ENCODE data around the gene CRACDL.

Gene CRACDL

GRCh38 chr2:98769114-98769476 lies 166.9 kb downstream of the CRACDL start:
- Histone ChIP-seq H3K4me1 (ENCODE audit: control insufficient read depth, insufficient read depth, low read length) (peaks cover 3% of the 10 kb centered on the region; the same call in 1 of the 2 replicates), H3K36me3 (ENCODE audit: control insufficient read depth, insufficient read depth, low read length) (no peaks in the 10 kb centered on the region), H3K9me3 (ENCODE audit: control insufficient read depth, insufficient read depth, low read length) (no peaks in the 10 kb centered on the region), H3K4me3 (ENCODE audit: low read length) (no peak overlapping the region), H3K27me3 (ENCODE audit: control insufficient read depth, insufficient read depth, low read length) (no peaks in the 10 kb centered on the region), H3K27ac (ENCODE audit: low read length) (no peak overlapping the region)
- DNase-seq (ENCODE audit: low read depth, low spot score), result no peak
- no CpG with 5 or more reads among the region's 6 CpGs for WGBS (ENCODE audit: insufficient coverage, insufficient read length)

DNA sequence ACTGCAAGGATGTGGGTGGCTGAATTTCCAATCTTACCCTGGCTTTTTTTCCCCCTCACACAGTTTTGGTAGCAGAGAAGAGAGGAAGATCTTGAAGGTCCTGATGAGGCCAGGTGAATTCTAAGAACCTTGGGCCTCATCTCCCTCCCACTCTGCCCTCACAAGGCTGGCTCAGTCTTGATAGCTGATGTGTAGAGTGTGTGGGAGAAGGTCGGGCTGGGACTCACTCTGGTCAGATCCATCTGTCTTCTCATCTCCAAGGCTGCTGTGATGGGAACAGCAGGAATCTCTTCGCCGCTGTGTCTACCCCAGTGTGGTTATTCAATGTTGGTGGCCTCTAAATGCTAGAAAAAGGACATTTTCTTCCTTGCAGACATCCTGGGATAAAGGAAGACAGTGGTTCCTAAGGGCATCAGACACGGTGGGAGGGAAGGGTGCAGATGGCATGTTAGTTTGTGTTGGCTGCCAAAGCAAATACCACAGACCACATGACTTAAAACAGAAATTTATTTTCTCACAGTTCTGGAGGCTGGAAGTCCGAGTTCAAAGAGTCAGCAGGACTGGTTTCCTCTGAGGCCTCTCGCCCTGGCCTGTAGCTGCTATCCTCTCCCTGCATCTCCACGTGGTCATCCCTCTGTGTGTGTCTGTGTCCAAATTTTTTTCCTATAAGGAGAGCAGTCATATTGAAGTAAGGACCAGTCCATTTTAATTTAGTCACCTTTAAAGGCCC lies 167.5 kb downstream of the CRACDL start:
- WGBS (ENCODE audit: insufficient coverage, insufficient read length), result no CpG with 5 or more reads among the region's 7 CpGs
- no peak for DNase-seq (ENCODE audit: low read depth, low spot score)
- Histone ChIP-seq H3K4me1 (ENCODE audit: control insufficient read depth, insufficient read depth, low read length) (no peaks in the 10 kb centered on the region), H3K27me3 (ENCODE audit: control insufficient read depth, insufficient read depth, low read length) (no peaks in the 10 kb centered on the region), H3K9me3 (ENCODE audit: control insufficient read depth, insufficient read depth, low read length) (no peaks in the 10 kb centered on the region), H3K4me3 (ENCODE audit: low read length) (no peak overlapping the region), H3K27ac (ENCODE audit: low read length) (no peak overlapping the region), H3K36me3 (ENCODE audit: control insufficient read depth, insufficient read depth, low read length) (no peaks in the 10 kb centered on the region)

GRCh38 chr2:98764499-98764898 lies 171.5 kb downstream of the CRACDL start:
- H3K27ac ChIP-seq (ENCODE audit: low read length), result no peak overlapping the region
- H3K27me3 ChIP-seq (ENCODE audit: control insufficient read depth, insufficient read depth, low read length), result no peaks in the 10 kb centered on the region
- H3K36me3 ChIP-seq (ENCODE audit: control insufficient read depth, insufficient read depth, low read length), result no peaks in the 10 kb centered on the region
- H3K4me3 ChIP-seq (ENCODE audit: low read length), result no peak overlapping the region
- no CpG with 5 or more reads among the region's 4 CpGs for WGBS (ENCODE audit: insufficient coverage, insufficient read length)
- no peaks in the 10 kb centered on the region for H3K4me1 ChIP-seq (ENCODE audit: control insufficient read depth, insufficient read depth, low read length)
- no peaks in the 10 kb centered on the region for H3K9me3 ChIP-seq (ENCODE audit: control insufficient read depth, insufficient read depth, low read length)
- DNase-seq (ENCODE audit: low read depth, low spot score), result no peak

GRCh38 chr2:98763209-98763951 lies 172.6 kb downstream of the CRACDL start:
- Histone ChIP-seq H3K27me3 (ENCODE audit: control insufficient read depth, insufficient read depth, low read length) (no peaks in the 10 kb centered on the region), H3K36me3 (ENCODE audit: control insufficient read depth, insufficient read depth, low read length) (no peaks in the 10 kb centered on the region), H3K27ac (ENCODE audit: low read length) (no peak overlapping the region), H3K4me3 (ENCODE audit: low read length) (no peak overlapping the region), H3K4me1 (ENCODE audit: control insufficient read depth, insufficient read depth, low read length) (no peaks in the 10 kb centered on the region), H3K9me3 (ENCODE audit: control insufficient read depth, insufficient read depth, low read length) (no peaks in the 10 kb centered on the region)
- no peak for DNase-seq (ENCODE audit: low read depth, low spot score)
- no CpG with 5 or more reads among the region's 6 CpGs for WGBS (ENCODE audit: insufficient coverage, insufficient read length)

DNA sequence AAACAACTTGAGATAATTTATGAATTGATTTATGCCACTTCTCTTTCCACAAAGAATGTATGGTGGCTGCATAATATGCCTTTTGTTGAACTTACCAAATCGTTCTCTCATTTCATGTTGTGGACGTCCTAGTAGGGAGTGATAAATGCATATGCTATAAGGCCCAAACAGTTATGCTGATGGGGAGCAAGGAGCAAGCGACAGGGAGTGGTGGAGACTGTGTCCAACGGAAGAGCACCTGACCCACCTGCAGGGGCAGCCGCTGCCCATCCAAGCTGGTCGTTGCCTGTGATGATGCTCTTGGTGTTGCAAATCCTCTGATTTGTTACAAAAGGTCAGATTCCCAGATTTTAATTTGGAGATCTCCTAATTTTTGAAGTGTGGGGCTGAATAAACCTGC lies 174.1 kb downstream of the CRACDL start:
- no CpG with 5 or more reads among the region's 6 CpGs for WGBS (ENCODE audit: insufficient coverage, insufficient read length)
- H3K4me3 ChIP-seq (ENCODE audit: low read length), result no peak overlapping the region
- H3K4me1 ChIP-seq (ENCODE audit: control insufficient read depth, insufficient read depth, low read length), result no peaks in the 10 kb centered on the region
- H3K27ac ChIP-seq (ENCODE audit: low read length), result no peak overlapping the region
- no peaks in the 10 kb centered on the region for H3K36me3 ChIP-seq (ENCODE audit: control insufficient read depth, insufficient read depth, low read length)
- no peaks in the 10 kb centered on the region for H3K27me3 ChIP-seq (ENCODE audit: control insufficient read depth, insufficient read depth, low read length)
- no peak for DNase-seq (ENCODE audit: low read depth, low spot score)
- no peaks in the 10 kb centered on the region for H3K9me3 ChIP-seq (ENCODE audit: control insufficient read depth, insufficient read depth, low read length)

DNA sequence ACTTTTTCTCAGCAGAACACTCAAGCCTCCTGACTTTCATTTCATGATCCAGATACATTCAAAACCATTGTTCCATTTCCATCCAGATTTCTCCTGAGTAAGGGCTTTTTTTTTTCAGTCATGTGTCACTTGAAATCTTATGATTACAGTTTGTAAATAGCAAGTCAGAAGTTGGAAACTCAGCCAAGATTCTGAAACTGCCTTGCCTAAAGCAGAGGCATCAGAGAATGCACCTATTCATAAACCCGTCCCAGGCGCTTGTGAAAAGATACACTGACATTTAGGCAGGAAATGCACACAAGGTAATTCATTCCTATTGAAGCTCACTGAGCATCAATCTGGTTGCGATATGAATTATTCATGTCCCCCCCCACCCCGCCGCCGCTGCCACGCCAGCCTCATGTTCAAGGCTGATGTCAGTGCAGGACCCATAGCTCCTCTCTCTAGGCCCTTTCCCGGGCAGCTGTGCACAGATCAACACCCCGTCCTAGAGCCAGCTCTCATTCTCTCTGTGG lies 174.7 kb downstream of the CRACDL start:
- H3K9me3 ChIP-seq (ENCODE audit: control insufficient read depth, insufficient read depth, low read length), result no peaks in the 10 kb centered on the region
- no peaks in the 10 kb centered on the region for H3K36me3 ChIP-seq (ENCODE audit: control insufficient read depth, insufficient read depth, low read length)
- H3K4me1 ChIP-seq (ENCODE audit: control insufficient read depth, insufficient read depth, low read length), result no peaks in the 10 kb centered on the region
- no peak overlapping the region for H3K4me3 ChIP-seq (ENCODE audit: low read length)
- no CpG with 5 or more reads among the region's 9 CpGs for WGBS (ENCODE audit: insufficient coverage, insufficient read length)
- no peak overlapping the region for H3K27ac ChIP-seq (ENCODE audit: low read length)
- H3K27me3 ChIP-seq (ENCODE audit: control insufficient read depth, insufficient read depth, low read length), result no peaks in the 10 kb centered on the region
- no peak for DNase-seq (ENCODE audit: low read depth, low spot score)

- Histone ChIP-seq H3K4me1 (ENCODE audit: control insufficient read depth, insufficient read depth, low read length) (no peaks in the 10 kb centered on the region), H3K9me3 (ENCODE audit: control insufficient read depth, insufficient read depth, low read length) (no peaks in the 10 kb centered on the region), H3K36me3 (ENCODE audit: control insufficient read depth, insufficient read depth, low read length) (no peaks in the 10 kb centered on the region), H3K4me3 (ENCODE audit: low read length) (no peak overlapping the region), H3K27me3 (ENCODE audit: control insufficient read depth, insufficient read depth, low read length) (no peaks in the 10 kb centered on the region), H3K27ac (ENCODE audit: low read length) (no peak overlapping the region)
- no peak for DNase-seq (ENCODE audit: low read depth, low spot score)
- WGBS (ENCODE audit: insufficient coverage, insufficient read length), result no CpG with 5 or more reads among the region's 6 CpGs
Observed at GRCh38 chr2:98759827-98760625, 176.0 kb downstream of the CRACDL start.

DNA sequence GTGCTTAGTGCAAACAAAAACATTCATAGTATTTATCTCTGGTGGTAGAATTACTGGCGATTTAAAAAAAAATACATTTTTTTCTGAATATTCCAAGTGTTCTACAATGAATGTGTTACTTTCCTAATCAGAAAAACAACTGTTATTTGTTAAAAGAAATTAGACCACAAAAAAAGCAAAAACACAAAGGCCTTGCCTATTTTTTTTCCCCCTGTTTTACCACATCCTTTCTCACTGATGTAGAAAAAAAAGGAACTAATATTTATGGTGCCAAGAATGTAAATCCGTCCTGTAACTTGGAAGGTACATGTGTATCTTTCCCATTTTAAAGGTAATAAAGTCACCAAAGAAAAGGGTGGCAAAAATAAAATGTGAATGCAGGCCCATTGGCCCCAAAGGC lies 176.7 kb downstream of the CRACDL start:
- H3K4me1 ChIP-seq (ENCODE audit: control insufficient read depth, insufficient read depth, low read length), result no peaks in the 10 kb centered on the region
- H3K9me3 ChIP-seq (ENCODE audit: control insufficient read depth, insufficient read depth, low read length), result no peaks in the 10 kb centered on the region
- H3K27ac ChIP-seq (ENCODE audit: low read length), result no peak overlapping the region
- no peaks in the 10 kb centered on the region for H3K36me3 ChIP-seq (ENCODE audit: control insufficient read depth, insufficient read depth, low read length)
- no peaks in the 10 kb centered on the region for H3K27me3 ChIP-seq (ENCODE audit: control insufficient read depth, insufficient read depth, low read length)
- WGBS (ENCODE audit: insufficient coverage, insufficient read length), result no CpG with 5 or more reads among the region's 2 CpGs
- no peak for DNase-seq (ENCODE audit: low read depth, low spot score)
- no peak overlapping the region for H3K4me3 ChIP-seq (ENCODE audit: low read length)

GRCh38 chr2:98757904-98758421 lies 178.1 kb downstream of the CRACDL start:
- no CpG with 5 or more reads among the region's 9 CpGs for WGBS (ENCODE audit: insufficient coverage, insufficient read length)
- no peak overlapping the region for H3K27ac ChIP-seq (ENCODE audit: low read length)
- no peaks in the 10 kb centered on the region for H3K9me3 ChIP-seq (ENCODE audit: control insufficient read depth, insufficient read depth, low read length)
- no peaks in the 10 kb centered on the region for H3K4me1 ChIP-seq (ENCODE audit: control insufficient read depth, insufficient read depth, low read length)
- no peaks in the 10 kb centered on the region for H3K36me3 ChIP-seq (ENCODE audit: control insufficient read depth, insufficient read depth, low read length)
- no peaks in the 10 kb centered on the region for H3K27me3 ChIP-seq (ENCODE audit: control insufficient read depth, insufficient read depth, low read length)
- DNase-seq (ENCODE audit: low read depth, low spot score), result no peak
- H3K4me3 ChIP-seq (ENCODE audit: low read length), result no peak overlapping the region

DNA sequence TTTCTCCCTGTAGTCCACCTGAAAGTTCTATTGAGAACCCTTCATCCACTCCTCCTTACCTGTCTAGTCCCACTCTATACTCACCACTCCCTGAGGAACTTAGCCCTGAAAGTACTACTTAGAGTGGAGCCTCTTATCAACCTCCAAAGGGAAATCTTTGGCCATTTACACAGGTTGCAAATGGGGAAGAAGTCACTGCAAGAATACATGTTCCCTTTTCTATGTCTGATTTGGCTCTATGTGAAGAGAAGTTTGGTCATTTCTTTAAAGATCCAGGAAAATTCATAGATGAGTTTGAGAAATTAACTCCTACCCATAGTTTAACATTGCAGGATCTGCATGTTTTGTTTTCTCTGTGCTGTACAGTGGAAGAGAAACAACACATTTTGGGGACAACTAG lies 182.2 kb downstream of the CRACDL start:
- no peaks in the 10 kb centered on the region for H3K4me1 ChIP-seq (ENCODE audit: control insufficient read depth, insufficient read depth, low read length)
- no peak overlapping the region for H3K4me3 ChIP-seq (ENCODE audit: low read length)
- H3K36me3 ChIP-seq (ENCODE audit: control insufficient read depth, insufficient read depth, low read length), result no peaks in the 10 kb centered on the region
- no peaks in the 10 kb centered on the region for H3K9me3 ChIP-seq (ENCODE audit: control insufficient read depth, insufficient read depth, low read length)
- H3K27me3 ChIP-seq (ENCODE audit: control insufficient read depth, insufficient read depth, low read length), result no peaks in the 10 kb centered on the region
- DNase-seq (ENCODE audit: low read depth, low spot score), result no peak
- no peak overlapping the region for H3K27ac ChIP-seq (ENCODE audit: low read length)

Data from iPS DF 6.9 (cell line).